CD4-positive, alpha-beta memory T cell (primary cell): ENCODE data around the gene PSMG3. TPM values are rescaled to one million over a fixed set of nuclear protein-coding genes. Genes with fewer than 3 reads are reported as not detected.

Source experiments
- CTCF ChIA-PET: fragments of 350-600 bp; sonication (Branson Sonifier 250); formaldehyde crosslinking; loops from one replicate; lab custom pipeline; 2021; ENCODE audit warnings: inconsistent platforms; ENCODE audit not compliant: partially characterized antibody; lab: Charles Lee
- POLR2A ChIA-PET: fragments of 350-600 bp; sonication (Branson Sonifier 250); formaldehyde crosslinking; loops from one replicate; lab custom pipeline; 2021; ENCODE audit not compliant: partially characterized antibody; lab: Charles Lee
- DNase-seq, 5 donors: peaks; one replicate each; pipeline versions ENCODE4 v3.0.0 to v3.0.0-alpha.2; 2020 to 2022; ENCODE audit warnings: mixed read lengths in 1 of 5
- H3K27ac ChIP-seq: one replicate; pipeline ENCODE4 v1.7.0; 2013; ENCODE audit warnings: low read depth, low read length
- H3K27me3 ChIP-seq: 2 replicates; pipeline ENCODE4 v1.7.0; 2013; ENCODE audit warnings: mild to moderate bottlenecking, low read length, moderate library complexity; ENCODE audit not compliant: insufficient read depth
- H3K36me3 ChIP-seq: 2 replicates; pipeline ENCODE4 v1.7.0; 2013; ENCODE audit warnings: mild to moderate bottlenecking, low read length, moderate library complexity; ENCODE audit not compliant: insufficient read depth
- H3K4me1 ChIP-seq: 2 replicates; pipeline ENCODE4 v1.7.0; 2013; ENCODE audit warnings: mild to moderate bottlenecking, low read length, moderate library complexity; ENCODE audit not compliant: insufficient read depth
- H3K4me3 ChIP-seq, 2 donors: one replicate each; pipeline ENCODE4 v1.7.0; 2013; ENCODE audit warnings: low read length in 2 of 2, mild to moderate bottlenecking in 1 of 2
- H3K9me3 ChIP-seq, 2 donors: one replicate each; pipeline ENCODE4 v1.7.0; 2013; ENCODE audit warnings: low read length in 2 of 2, control low read depth in 1 of 2; ENCODE audit not compliant: control insufficient read depth in 1 of 2
- H3K27ac Mint-ChIP-seq, 7 donors: one replicate each; pipeline ENCODE4 v1.8.0; 2020 to 2021; ENCODE audit warnings: mixed read lengths in 7 of 7, mild to moderate bottlenecking in 6 of 7, inconsistent platforms in 3 of 7, moderate library complexity in 3 of 7
- H3K27me3 Mint-ChIP-seq, 2 donors: one replicate each; pipeline ENCODE4 v1.8.0; 2020 to 2021; ENCODE audit warnings: mixed read lengths in 2 of 2
- H3K36me3 Mint-ChIP-seq, 2 donors: one replicate each; pipeline ENCODE4 v1.8.0; 2020 to 2021; ENCODE audit warnings: mixed read lengths in 2 of 2, inconsistent platforms in 1 of 2, mild to moderate bottlenecking in 1 of 2
- H3K4me1 Mint-ChIP-seq, 4 donors: one replicate each; pipeline ENCODE4 v1.8.0; 2020 to 2021; ENCODE audit warnings: mixed read lengths in 4 of 4, mild to moderate bottlenecking in 1 of 4
- H3K4me3 Mint-ChIP-seq, 8 donors: one replicate each; pipeline ENCODE4 v1.8.0; 2020 to 2021; ENCODE audit warnings: mixed read lengths in 8 of 8, mild to moderate bottlenecking in 7 of 8, moderate library complexity in 6 of 8, inconsistent platforms in 3 of 8
- H3K9me3 Mint-ChIP-seq, 8 donors: one replicate each; pipeline ENCODE4 v1.8.0; 2020 to 2021; ENCODE audit warnings: mixed read lengths in 8 of 8, mild to moderate bottlenecking in 5 of 8, inconsistent platforms in 3 of 8, moderate library complexity in 1 of 8
- intact Hi-C: fragments of 100-400 bp; cut with micrococcal nuclease; formaldehyde crosslinking; loops from one replicate; pipeline ENCODE4 v1.15.1; 2023
- polyA plus RNA-seq, 2 donors: library from polyadenylated mRNA; unstranded; fragments of 300-500 nt; fragmentation: Illumina TruSeq; gene quantifications; one replicate each; pipeline ENCODE4 v1.2.3, GENCODE V29; 2021
- total RNA-seq, 2 experiments: library from RNA; stranded (reverse); gene quantifications; one replicate each; pipeline ENCODE4 v1.2.3, GENCODE V29; 2021

Gene PSMG3
- total and polyA plus RNA-seq, 4 experiments from 2014 or later, result 19.3 to 50.2 (median 30.9) TPM

GRCh38 chr7:1561036-1561940 lies 8.5 kb downstream of the PSMG3 start:
- H3K27me3 ChIP-seq, result no peaks in the 10 kb centered on the region
- Mint-ChIP-seq H3K4me3 (no peak overlapping the region), H3K36me3 (no peaks in the 10 kb centered on the region), H3K9me3 (no peaks in the 10 kb centered on the region), H3K4me1 (peaks cover 0 to 2% (median under 1%) of the 10 kb centered on the region in 4 donors), H3K27ac (no peak overlapping the region), H3K27me3 (peaks cover 0 to 1% of the 10 kb centered on the region in 2 donors)
- no peak overlapping the region for H3K27ac ChIP-seq
- H3K9me3 ChIP-seq, result no peaks in the 10 kb centered on the region
- H3K4me3 ChIP-seq, result no peak overlapping the region
- H3K4me1 ChIP-seq, result no peaks in the 10 kb centered on the region
- POLR2A ChIA-PET, result no interaction called here
- intact Hi-C loops, result no loop called here
- no peak for DNase-seq
- CTCF ChIA-PET, result interaction anchor here (0.6 kb wide), 1 partner anchor 746 kb away, joined by 3 read pairs; no protein-coding TSS in a partner anchor
- H3K36me3 ChIP-seq, result no peaks in the 10 kb centered on the region

DNA sequence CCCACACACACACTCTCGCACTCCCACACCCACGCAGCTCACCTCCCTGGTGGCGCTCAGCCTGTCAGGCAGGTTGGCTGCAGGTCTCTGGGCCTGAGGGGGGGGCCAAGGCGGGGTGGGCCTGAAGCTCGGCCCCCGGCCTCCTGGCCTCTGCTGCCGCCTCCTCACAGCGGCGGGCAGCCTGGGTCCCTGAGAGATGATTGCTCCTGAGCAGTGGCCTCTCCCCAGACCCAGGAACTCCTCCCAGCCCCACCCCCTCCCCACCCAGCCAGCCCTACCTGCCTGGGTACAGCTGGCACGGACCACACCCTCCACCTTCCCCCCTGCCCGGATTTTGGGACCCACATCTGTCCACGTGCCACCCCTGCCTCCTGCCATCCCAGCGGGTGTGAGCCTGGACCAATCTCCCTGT lies 9.2 kb downstream of the PSMG3 start:
- no peak for DNase-seq
- Mint-ChIP-seq H3K9me3 (no peaks in the 10 kb centered on the region), H3K4me1 (peaks cover 0 to 3% (median under 1%) of the 10 kb centered on the region in 4 donors), H3K4me3 (no peak overlapping the region), H3K27ac (no peak overlapping the region), H3K36me3 (no peaks in the 10 kb centered on the region), H3K27me3 (peaks cover 0 to 1% of the 10 kb centered on the region in 2 donors)
- Histone ChIP-seq H3K27ac (no peak overlapping the region), H3K4me1 (no peaks in the 10 kb centered on the region), H3K27me3 (no peaks in the 10 kb centered on the region), H3K9me3 (no peaks in the 10 kb centered on the region), H3K36me3 (no peaks in the 10 kb centered on the region), H3K4me3 (no peak overlapping the region)
- ChIA-PET POLR2A (no interaction called here), CTCF (no interaction called here)
- intact Hi-C loops, result no loop called here

DNA sequence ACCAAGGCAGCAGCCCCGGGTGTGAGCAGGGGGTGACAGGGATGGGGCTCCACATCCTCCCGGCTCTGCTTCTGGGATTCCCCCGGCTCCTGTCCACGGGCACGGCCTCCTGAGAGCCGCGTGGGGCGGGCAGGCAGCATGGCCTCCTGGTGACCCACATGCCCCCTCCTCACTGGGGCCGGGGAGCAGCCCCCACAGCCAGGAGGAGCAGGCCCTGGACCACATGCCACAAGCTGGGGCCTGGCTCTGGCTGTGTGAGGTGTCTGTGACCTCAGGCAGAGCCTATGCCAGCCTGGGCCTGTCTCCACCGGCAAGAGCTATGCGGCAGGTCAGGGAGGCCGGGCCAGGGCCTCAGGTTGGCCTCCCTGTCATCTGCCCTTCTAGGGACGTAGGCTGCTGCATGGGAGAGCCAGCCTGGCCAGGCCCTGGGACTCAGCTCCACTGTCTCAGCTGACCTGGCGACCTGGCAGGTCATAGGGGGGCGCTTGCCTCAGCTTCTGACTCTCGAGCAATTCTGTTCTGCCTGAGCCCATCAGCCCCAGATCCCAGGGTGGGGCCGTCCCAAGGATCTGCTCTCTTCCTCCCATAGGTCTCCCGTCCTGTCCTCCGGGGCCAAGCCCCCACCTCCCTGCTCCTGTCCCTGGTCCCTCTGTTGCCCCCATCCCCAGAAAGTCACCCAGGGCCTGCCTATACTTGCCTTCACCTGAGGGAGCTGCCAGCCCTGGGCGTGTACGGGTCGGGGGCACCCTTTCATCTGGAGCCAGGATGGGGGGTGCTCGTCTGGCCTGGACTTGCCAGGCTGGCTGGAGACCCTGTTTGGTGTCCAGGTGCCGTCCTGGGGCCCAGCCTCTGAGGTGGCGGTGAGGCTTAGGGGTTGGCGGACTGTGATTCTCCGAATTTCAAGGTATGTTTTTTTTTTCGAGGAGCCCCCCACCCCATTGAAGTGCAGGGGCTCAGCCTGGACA lies 9.9 kb downstream of the PSMG3 start:
- Histone ChIP-seq H3K27me3 (no peaks in the 10 kb centered on the region), H3K36me3 (no peaks in the 10 kb centered on the region), H3K4me1 (no peaks in the 10 kb centered on the region), H3K27ac (no peak overlapping the region), H3K4me3 (no peak overlapping the region), H3K9me3 (no peaks in the 10 kb centered on the region)
- Mint-ChIP-seq H3K4me1 (peaks cover 0 to 3% (median under 1%) of the 10 kb centered on the region in 4 donors), H3K27ac (no peak overlapping the region), H3K27me3 (peaks cover 0 to 1% of the 10 kb centered on the region in 2 donors), H3K4me3 (no peak overlapping the region), H3K36me3 (no peaks in the 10 kb centered on the region), H3K9me3 (no peaks in the 10 kb centered on the region)
- intact Hi-C loops, result no loop called here
- POLR2A ChIA-PET, result no interaction called here
- DNase-seq, result no peak
- CTCF ChIA-PET, result interaction anchor here (0.9 to 1.6 kb wide), 2 partner anchors 788 to 909 kb away, joined by 3 to 4 read pairs; no protein-coding TSS in a partner anchor

DNA sequence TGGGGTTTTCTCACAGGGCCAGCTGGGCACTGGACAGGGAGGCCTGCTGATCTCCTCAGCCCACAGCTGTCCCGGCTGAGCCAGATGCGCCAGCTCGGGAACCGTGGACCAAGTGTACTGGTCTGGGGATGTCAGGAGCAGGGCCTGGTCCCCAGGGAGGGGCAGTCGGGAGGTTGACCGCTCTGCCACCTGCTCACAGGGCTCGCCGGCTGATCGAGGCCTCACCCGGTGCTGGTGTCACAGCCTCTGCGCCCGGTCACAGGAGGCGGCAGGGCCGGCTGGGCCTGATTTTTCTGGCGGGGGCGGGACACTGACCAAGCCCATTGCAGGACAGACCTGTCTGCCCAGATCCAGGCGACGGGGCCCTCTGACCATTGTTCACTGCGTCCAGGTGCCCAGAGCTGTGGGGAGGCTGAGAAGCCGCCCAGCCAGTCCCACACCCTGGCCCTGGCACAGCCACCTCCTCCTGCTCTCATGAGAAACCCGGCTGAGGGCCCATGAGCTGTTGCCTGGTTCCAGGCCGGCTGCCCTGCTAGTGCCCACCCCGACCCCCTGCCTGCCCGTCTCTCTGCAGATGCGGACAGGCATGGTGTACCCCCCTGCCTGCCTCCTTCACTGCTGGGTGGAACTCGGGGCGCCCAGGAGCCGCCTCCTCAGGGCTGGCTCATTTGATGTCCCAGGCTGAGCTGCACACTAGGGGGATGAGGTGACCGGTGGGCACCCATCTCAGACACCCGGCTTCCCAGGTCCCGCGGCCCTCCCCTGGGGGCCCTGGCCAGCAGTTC lies 10.8 kb downstream of the PSMG3 start:
- Histone ChIP-seq H3K9me3 (no peaks in the 10 kb centered on the region), H3K4me3 (no peak overlapping the region), H3K4me1 (no peaks in the 10 kb centered on the region), H3K36me3 (no peaks in the 10 kb centered on the region), H3K27ac (no peak overlapping the region), H3K27me3 (no peaks in the 10 kb centered on the region)
- Mint-ChIP-seq H3K9me3 (no peaks in the 10 kb centered on the region), H3K36me3 (no peaks in the 10 kb centered on the region), H3K27ac (no peak overlapping the region), H3K4me1 (peaks cover 0 to 3% (median under 1%) of the 10 kb centered on the region in 4 donors), H3K4me3 (no peak overlapping the region), H3K27me3 (peaks cover 0 to 1% of the 10 kb centered on the region in 2 donors)
- CTCF ChIA-PET, result interaction anchor here (0.9 to 1.6 kb wide), 2 partner anchors 789 to 910 kb away, joined by 3 to 4 read pairs; no protein-coding TSS in a partner anchor
- DNase-seq, result no peak
- intact Hi-C loops, result no loop called here
- POLR2A ChIA-PET, result no interaction called here

- POLR2A ChIA-PET, result no interaction called here
- H3K27ac Mint-ChIP-seq, result no peak overlapping the region
- CTCF ChIA-PET, result interaction anchor here (1.6 kb wide), 1 partner anchor 911 kb away, joined by 4 read pairs; no protein-coding TSS in a partner anchor
Measured at GRCh38 chr7:1558181-1558811, 11.5 kb downstream of the PSMG3 start.

DNA sequence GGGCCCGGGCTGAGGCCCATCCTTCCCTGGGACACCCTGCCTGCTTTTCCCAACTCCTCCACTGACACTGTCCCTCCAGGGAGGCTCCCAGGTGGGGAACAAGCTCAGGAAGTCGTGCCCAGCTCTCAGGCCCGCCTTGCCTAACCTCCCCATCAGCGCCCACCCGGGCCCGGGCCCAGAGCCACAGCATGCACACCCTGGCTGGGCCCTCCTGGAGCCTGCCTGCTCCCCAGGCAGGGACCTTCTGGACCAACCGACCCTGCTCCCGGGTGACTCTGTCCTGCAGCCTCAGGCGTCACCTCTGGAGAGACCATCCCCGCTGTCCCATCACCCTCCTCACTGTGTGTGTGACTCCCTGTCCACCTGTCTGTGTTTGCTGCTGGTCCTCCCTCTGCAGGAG lies 12.1 kb downstream of the PSMG3 start:
- H3K9me3 ChIP-seq, result no peaks in the 10 kb centered on the region
- Mint-ChIP-seq H3K4me1 (peaks cover 0 to 3% (median under 1%) of the 10 kb centered on the region in 4 donors), H3K9me3 (no peaks in the 10 kb centered on the region), H3K4me3 (no peak overlapping the region), H3K36me3 (no peaks in the 10 kb centered on the region), H3K27me3 (peaks cover 0 to 1% of the 10 kb centered on the region in 2 donors), H3K27ac (no peak overlapping the region)
- H3K4me1 ChIP-seq, result no peaks in the 10 kb centered on the region
- no peak for DNase-seq
- no peak overlapping the region for H3K27ac ChIP-seq
- POLR2A ChIA-PET, result no interaction called here
- intact Hi-C loops, result no loop called here
- no peak overlapping the region for H3K4me3 ChIP-seq
- H3K27me3 ChIP-seq, result no peaks in the 10 kb centered on the region
- H3K36me3 ChIP-seq, result no peaks in the 10 kb centered on the region
- CTCF ChIA-PET, result no interaction called here

More at GRCh38 chr7:1558181-1558811, 11.5 kb downstream of the PSMG3 start:
- Histone ChIP-seq H3K27ac (no peak overlapping the region), H3K9me3 (no peaks in the 10 kb centered on the region), H3K4me1 (no peaks in the 10 kb centered on the region), H3K36me3 (no peaks in the 10 kb centered on the region), H3K27me3 (no peaks in the 10 kb centered on the region), H3K4me3 (no peak overlapping the region)
- peaks cover 0 to 3% (median under 1%) of the 10 kb centered on the region in 4 donors for H3K4me1 Mint-ChIP-seq
- no peaks in the 10 kb centered on the region for H3K36me3 Mint-ChIP-seq
- no peaks in the 10 kb centered on the region for H3K9me3 Mint-ChIP-seq
- peaks cover 0 to 1% of the 10 kb centered on the region in 2 donors for H3K27me3 Mint-ChIP-seq
- no peak overlapping the region for H3K4me3 Mint-ChIP-seq
- DNase-seq, result no peak
- intact Hi-C loops, result no loop called here
